K562 (cell line): ENCODE data around the gene MPHOSPH6. TPM values are rescaled to one million over a fixed set of nuclear protein-coding genes. Genes with fewer than 3 reads are reported as not detected.

ENCODE experiments used
- ELK1 ChIP-seq: sonication (generic); formaldehyde crosslinking; IDR thresholded peaks from 2 replicates; pipeline ENCODE4 v1.8.1; 2022; ENCODE audit warnings: missing genetic modification reagents
- FIP1L1 ChIP-seq: fragments of 200-400 bp; formaldehyde crosslinking; IDR thresholded peaks from 2 replicates; pipeline ENCODE4 v1.6.1; 2018; ENCODE audit warnings: mild to moderate bottlenecking, low read depth, low read length; ENCODE audit not compliant: poor library complexity, severe bottlenecking
- HNRNPH1 ChIP-seq: fragments of 200-400 bp; formaldehyde crosslinking; optimal IDR thresholded peaks from 2 replicates; pipeline ENCODE3; 2017; ENCODE audit warnings: low read depth, mild to moderate bottlenecking, low read length, moderate library complexity
- ILK ChIP-seq: fragments of 450-650 bp; IDR thresholded peaks from 2 replicates; pipeline ENCODE4 v1.6.1; 2016; ENCODE audit warnings: missing genetic modification characterization, low read depth, mild to moderate bottlenecking, missing compliant biosample characterization, moderate library complexity, borderline replicate concordance
- KAT7 ChIP-seq: sonication (generic); formaldehyde crosslinking; IDR thresholded peaks from 2 replicates; pipeline ENCODE4 v1.8.0; 2022; ENCODE audit warnings: missing genetic modification reagents, mild to moderate bottlenecking, borderline replicate concordance
- MECOM ChIP-seq: fragments of 250-450 bp; sonication (Bioruptor Pico); IDR thresholded peaks from 2 replicates; pipeline ENCODE4 v1.8.0; 2022; ENCODE audit warnings: inconsistent platforms
- REST ChIP-seq, 2 experiments: fragments of 450-650 bp; formaldehyde crosslinking in 1 of 2; IDR thresholded peaks; 2 replicates each; pipeline versions ENCODE4 v1.4.0 to v1.6.1; 2014 to 2020; ENCODE audit warnings: mild to moderate bottlenecking in 2 of 2, borderline replicate concordance in 1 of 2, low read depth in 1 of 2
- TFAP4 ChIP-seq: sonication (generic); formaldehyde crosslinking; IDR thresholded peaks from 2 replicates; pipeline ENCODE4 v1.8.0; 2022; ENCODE audit warnings: missing genetic modification reagents, mild to moderate bottlenecking, moderate library complexity, borderline replicate concordance
- ZEB2 ChIP-seq: fragments of 450-650 bp; IDR thresholded peaks from 2 replicates; pipeline ENCODE4 v1.6.1; 2016
- ZMIZ1 ChIP-seq, 2 experiments: fragments of 150-350 bp in 1 of 2; IDR thresholded peaks; 2 replicates each; pipeline ENCODE4 v1.6.1; 2012 to 2016; ENCODE audit warnings: low read depth in 2 of 2, low read length in 2 of 2, mild to moderate bottlenecking in 1 of 2, moderate library complexity in 1 of 2
- ZNF561 ChIP-seq: fragments of 450-650 bp; formaldehyde crosslinking; conservative IDR thresholded peaks from 2 replicates; pipeline ENCODE4 v1.4.0; 2020; ENCODE audit warnings: mild to moderate bottlenecking, moderate library complexity
- polyA plus RNA-seq, 8 experiments: library from polyadenylated mRNA; depleted of rRNA in 4 of 8; stranded (reverse) in 5 of 8; unstranded in 3 of 8; fragments of >200 nt; fragmentation: Nextera tagmentation in 2 of 8; fragmentation: Illumina TruSeq in 1 of 8; extraction: Ambion mirVana in 2 of 8; extraction: Trizol in 1 of 8; gene quantifications; 2 replicates each; pipeline versions ENCODE4 v1.2.1 to v1.2.3, GENCODE V29; 2011 to 2014; ENCODE audit warnings: inconsistent platforms in 1 of 8, missing spikeins in 1 of 8
- total RNA-seq, 7 experiments: library from RNA; depleted of rRNA in 6 of 7; stranded (reverse); fragments of >200 nt in 6 of 7; fragmentation: Illumina TruSeq in 2 of 7; extraction: Trizol in 2 of 7; gene quantifications; 2 replicates each; pipeline versions ENCODE4 v1.2.1 to v1.2.3, GENCODE V29; 2011 to 2021; ENCODE audit warnings: low replicate concordance in 1 of 7

The MPHOSPH6 gene
- total and polyA plus RNA-seq, 9 of the 15 experiments (the other 6 are each of a cell fraction or from before 2014, with no cell fraction given), result 37.0 to 153 (median 76.7) TPM

GRCh38 chr16:82169861-82170845 lies at the start of gene MPHOSPH6 (continued):
- TF ChIP-seq ZMIZ1 (IDR thresholded peaks at IDR 0.05; ENCODE audit: low read depth in 2 of 2, low read length in 2 of 2) (no peak), TFAP4 (CRISPR knock-in tag) (peak; percentile 82), ZEB2 (no peak), REST (IDR thresholded peaks at IDR 0.05; ENCODE audit: borderline replicate concordance) (no peak), REST (CRISPR knock-in tag; IDR thresholded peaks at IDR 0.05; ENCODE audit: low read depth) (peak; percentile 74), ILK (tag) (no peak), MECOM (CRISPR knock-in tag) (no peak), ELK1 (no peak), FIP1L1 (peak; percentile 62), KAT7 (CRISPR knock-in tag) (peak; percentile 43; the same call in 1 of the 2 replicates), HNRNPH1 (no peak), ZNF561 (CRISPR knock-in tag) (no peak)
